CD4-positive, alpha-beta T cell treated with Interferon gamma for 1 hour (primary cell): ENCODE results near the gene MUC12.
"Not testable (repeated sequence)": the region's sequence is repeated elsewhere in the genome, so short reads cannot be mapped to it uniquely, and the experiment has no call there.

Experiments
- DNase-seq: peaks from one replicate; pipeline ENCODE4 v3.0.0-alpha.2; 2020

MUC12 gene

DNA sequence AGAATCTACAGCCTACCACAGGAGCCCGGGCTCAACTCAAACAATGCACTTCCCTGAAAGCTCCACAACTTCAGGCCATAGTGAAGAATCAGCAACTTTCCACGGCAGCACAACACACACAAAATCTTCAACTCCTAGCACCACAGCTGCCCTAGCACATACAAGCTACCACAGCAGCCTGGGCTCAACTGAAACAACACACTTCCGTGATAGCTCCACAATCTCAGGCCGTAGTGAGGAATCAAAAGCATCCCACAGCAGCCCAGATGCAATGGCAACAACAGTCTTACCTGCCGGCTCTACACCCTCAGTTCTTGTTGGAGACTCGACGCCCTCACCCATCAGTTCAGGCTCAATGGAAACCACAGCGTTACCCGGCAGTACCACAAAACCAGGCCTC, 22.3 kb downstream of the MUC12 start:
- no peak for DNase-seq

DNA sequence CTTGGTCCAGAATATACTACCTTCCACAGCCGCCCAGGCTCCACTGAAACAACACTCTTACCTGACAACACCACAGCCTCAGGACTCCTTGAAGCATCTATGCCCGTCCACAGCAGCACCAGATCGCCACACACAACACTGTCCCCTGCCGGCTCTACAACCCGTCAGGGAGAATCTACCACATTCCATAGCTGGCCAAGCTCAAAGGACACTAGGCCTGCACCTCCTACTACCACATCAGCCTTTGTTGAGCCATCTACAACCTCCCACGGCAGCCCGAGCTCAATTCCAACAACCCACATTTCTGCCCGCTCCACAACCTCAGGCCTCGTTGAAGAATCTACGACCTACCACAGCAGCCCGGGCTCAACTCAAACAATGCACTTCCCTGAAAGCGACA, 22.9 kb downstream of the MUC12 start:
- not testable (repeated sequence) for DNase-seq

GRCh38 chr7:100994671-100995070, 25.3 kb downstream of the MUC12 start:
- not testable (repeated sequence) for DNase-seq

DNA sequence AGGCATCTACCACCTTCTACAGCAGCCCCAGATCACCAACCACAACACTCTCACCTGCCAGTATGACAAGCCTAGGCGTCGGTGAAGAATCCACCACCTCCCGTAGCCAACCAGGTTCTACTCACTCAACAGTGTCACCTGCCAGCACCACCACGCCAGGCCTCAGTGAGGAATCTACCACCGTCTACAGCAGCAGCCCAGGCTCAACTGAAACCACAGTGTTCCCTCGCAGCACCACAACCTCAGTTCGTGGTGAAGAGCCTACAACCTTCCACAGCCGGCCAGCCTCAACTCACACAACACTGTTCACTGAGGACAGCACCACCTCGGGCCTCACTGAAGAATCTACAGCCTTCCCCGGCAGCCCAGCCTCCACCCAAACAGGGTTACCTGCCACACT, 29.2 kb downstream of the MUC12 start:
- not testable (repeated sequence) for DNase-seq

- DNase-seq: not testable (repeated sequence)
Observed at GRCh38 chr7:100999334-100999733, 30.0 kb downstream of the MUC12 start.

- DNase-seq: not testable (repeated sequence)
Observed at GRCh38 chr7:101000025-101000424, 30.7 kb downstream of the MUC12 start.

DNA sequence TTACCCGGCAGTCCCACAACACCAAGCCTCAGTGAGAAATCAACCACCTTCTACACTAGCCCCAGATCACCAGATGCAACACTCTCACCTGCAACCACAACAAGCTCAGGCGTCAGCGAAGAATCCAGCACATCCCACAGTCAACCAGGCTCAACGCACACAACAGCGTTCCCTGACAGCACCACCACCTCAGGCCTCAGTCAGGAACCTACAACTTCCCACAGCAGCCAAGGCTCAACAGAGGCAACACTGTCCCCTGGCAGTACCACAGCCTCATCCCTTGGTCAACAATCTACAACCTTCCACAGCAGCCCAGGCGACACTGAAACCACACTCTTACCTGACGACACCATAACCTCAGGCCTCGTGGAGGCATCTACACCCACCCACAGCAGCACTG, 33.0 kb downstream of the MUC12 start:
- not testable (repeated sequence) for DNase-seq

DNA sequence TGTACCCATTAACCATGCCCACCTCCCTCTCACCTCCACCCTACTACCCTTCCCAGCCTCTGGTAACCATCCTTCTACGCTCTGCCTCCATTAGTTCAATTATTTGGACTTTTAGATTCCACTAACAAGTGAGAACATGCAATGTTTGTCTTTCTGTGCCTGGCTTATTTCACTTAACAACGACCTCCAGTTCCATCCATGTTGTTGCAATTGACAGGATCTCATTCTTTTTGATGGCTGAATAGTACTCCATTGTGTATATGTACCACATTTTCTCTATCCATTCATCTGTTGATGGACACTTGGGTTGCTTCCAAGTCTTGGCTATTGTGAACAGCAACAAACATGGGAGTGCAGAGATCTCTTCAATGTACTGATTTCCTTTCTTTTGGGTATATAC, 38.0 kb downstream of the MUC12 start:
- not testable (repeated sequence) for DNase-seq

- no peak for DNase-seq
Observed at GRCh38 chr7:101009629-101010028, 40.3 kb downstream of the MUC12 start.

DNA sequence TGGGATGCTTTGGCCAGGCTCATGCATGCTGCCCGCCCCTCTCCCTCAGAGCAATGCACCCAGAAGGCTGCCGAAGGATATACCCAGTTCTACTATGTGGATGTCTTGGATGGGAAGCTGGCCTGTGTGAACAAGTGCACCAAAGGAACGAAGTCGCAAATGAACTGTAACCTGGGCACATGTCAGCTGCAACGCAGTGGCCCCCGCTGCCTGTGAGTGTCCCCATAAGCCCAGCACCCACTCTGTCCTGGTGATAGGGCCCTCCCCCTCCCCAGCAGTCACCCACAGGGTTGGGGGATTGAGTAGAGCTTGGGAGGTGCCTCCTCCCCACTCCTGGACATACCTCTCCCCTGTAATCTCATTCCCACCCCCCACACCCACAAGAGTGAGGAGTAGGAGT, 43.6 kb downstream of the MUC12 start:
- no peak for DNase-seq

GRCh38 chr7:101015626-101016025, 46.3 kb downstream of the MUC12 start:
- no peak for DNase-seq

- DNase-seq: peak; percentile 74
Observed at GRCh38 chr7:101017064-101017777, 47.9 kb downstream of the MUC12 start.

GRCh38 chr7:101018271-101019167, 49.2 kb downstream of the MUC12 start:
- no peak for DNase-seq

GRCh38 chr7:101020444-101020843, 51.1 kb downstream of the MUC12 start:
- DNase-seq: no peak

DNA sequence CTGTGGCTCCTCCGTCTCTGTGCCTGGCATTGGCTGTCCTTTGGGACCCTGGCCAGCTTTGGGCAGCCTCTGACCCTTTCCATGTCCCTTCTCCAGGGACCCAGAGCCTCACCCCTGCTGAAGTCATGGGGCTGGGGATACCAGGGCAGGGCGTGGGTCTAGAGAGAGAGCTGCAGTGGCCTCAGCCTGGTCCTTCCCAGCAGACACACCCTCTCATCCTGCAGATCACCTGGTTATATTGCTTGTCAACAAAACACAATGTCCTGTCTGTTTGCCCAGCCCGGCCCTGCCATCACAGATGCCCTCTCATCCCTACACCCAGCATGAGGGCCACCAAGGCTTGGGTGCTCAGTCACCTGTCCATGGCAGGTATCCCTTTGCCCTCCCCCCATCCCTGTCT, 52.3 kb downstream of the MUC12 start:
- DNase-seq: no peak

DNA sequence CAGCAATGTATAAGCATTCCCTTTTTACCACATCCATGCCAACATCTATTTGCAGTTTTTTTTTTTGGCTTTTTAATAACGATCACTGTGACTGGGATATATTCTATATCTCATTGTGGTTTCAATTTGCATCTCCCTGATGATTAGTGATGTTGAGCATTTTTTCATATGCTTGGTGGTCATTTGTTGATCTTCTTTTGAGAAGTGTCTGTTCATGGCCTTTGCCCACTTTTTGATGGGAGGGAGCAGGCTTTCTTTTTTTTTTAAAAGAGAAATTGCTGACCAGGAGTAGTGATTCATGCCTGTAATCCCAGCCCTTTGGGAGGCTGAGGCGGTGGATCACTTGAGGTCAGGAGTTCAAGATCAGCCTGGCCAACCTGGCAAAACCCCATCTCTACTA, 54.5 kb downstream of the MUC12 start:
- no peak for DNase-seq

DNA sequence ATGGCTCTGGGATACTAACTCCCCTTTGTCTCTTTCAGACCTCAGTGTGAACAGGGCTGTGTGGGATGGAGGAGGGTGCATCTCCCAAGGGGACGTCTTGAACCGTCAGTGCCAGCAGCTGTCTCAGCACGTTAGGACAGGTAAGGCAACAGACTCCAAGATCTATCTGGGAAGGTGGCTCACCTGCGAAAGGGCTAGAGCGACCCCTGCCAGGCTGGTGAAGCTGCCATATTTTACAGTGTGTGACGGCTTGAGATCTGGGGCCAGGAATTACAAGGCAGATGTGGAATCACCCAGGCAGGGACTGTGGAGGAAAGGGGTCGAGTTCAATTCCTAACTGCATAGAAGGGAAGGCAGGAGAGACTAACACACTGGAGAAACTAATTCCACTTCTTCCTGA, 61.7 kb downstream of the MUC12 start:
- DNase-seq: no peak

DNA sequence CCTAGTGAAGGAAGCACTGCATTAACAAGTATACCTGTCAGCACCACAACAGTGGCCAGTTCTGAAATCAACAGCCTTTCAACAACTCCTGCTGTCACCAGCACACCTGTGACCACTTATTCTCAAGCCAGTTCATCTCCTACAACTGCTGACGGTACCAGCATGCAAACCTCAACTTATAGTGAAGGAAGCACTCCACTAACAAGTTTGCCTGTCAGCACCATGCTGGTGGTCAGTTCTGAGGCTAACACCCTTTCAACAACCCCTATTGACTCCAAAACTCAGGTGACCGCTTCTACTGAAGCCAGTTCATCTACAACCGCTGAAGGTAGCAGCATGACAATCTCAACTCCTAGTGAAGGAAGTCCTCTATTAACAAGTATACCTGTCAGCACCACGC, 66.6 kb downstream of the MUC12 start:
- no peak for DNase-seq

DNA sequence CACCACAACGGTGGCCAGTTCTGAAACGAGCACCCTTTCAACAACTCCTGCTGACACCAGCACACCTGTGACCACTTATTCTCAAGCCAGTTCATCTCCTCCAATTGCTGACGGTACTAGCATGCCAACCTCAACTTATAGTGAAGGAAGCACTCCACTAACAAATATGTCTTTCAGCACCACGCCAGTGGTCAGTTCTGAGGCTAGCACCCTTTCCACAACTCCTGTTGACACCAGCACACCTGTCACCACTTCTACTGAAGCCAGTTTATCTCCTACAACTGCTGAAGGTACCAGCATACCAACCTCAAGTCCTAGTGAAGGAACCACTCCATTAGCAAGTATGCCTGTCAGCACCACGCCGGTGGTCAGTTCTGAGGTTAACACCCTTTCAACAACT, 71.9 kb downstream of the MUC12 start:
- not testable (repeated sequence) for DNase-seq

DNA sequence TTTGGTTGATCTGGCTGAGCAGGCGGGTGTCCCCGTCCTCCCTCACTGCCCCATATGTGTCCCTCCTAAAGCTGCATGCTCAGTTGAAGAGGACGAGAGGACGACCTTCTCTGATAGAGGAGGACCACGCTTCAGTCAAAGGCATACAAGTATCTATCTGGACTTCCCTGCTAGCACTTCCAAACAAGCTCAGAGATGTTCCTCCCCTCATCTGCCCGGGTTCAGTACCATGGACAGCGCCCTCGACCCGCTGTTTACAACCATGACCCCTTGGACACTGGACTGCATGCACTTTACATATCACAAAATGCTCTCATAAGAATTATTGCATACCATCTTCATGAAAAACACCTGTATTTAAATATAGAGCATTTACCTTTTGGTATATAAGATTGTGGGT, 89.0 kb downstream of the MUC12 start:
- DNase-seq: peak; percentile 8

GRCh38 chr7:101059620-101059942, 90.2 kb downstream of the MUC12 start:
- DNase-seq: no peak

- DNase-seq: no peak
Observed at GRCh38 chr7:101060992-101061391, 91.6 kb downstream of the MUC12 start.

GRCh38 chr7:101064176-101064550, 94.8 kb downstream of the MUC12 start:
- DNase-seq: not testable (repeated sequence)

DNA sequence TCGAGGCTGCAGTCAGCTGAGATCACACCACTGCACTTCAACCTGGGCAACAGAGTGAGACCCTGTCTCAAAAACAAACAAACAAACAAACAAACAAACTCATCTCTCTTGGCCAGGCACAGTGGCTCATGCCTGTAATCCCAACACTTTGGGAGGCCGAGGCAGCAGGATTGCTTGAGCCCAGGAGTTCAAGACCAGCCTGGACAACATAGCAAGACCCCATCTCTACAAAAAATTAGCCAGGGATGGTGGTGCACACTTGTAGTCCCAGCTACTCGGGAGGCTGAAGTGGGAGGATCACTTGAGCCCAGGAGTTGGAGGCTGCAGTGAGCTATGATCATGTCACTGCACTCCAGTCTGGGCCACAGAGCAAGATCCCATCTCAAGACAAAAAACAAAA, 95.8 kb downstream of the MUC12 start:
- DNase-seq: not testable (repeated sequence)
